PFSK-1 (cell line): ENCODE measurements around the gene FOXK1.
A peak's percentile ranks its signal among the peaks of the same experiment; 100 is the strongest.

Source experiments
- FOXP2 ChIP-seq: optimal IDR thresholded peaks from 2 replicates; pipeline ENCODE3; 2011; ENCODE audit warnings: borderline replicate concordance, control low read depth, inconsistent platforms; ENCODE audit not compliant: insufficient read depth; ENCODE audit errors: extremely low read length, extremely low read depth
- POLR2AphosphoS5 ChIP-seq: IDR thresholded peaks from 2 replicates; pipeline ENCODE4 v1.6.1; 2012; ENCODE audit warnings: low read depth, mild to moderate bottlenecking, control low read depth, low read length, moderate library complexity
- REST ChIP-seq, 2 experiments: IDR thresholded peaks; 2 replicates each; pipeline versions ENCODE4 v1.6.1 to v1.8.0; 2011 to 2012; ENCODE audit warnings: low read depth in 2 of 2, low read length in 2 of 2, control low read depth in 1 of 2, inconsistent platforms in 1 of 2, mild to moderate bottlenecking in 1 of 2, moderate library complexity in 1 of 2; ENCODE audit not compliant: insufficient read depth in 1 of 2
- SIN3A ChIP-seq: IDR thresholded peaks from 2 replicates; pipeline ENCODE4 v1.6.1; 2012; ENCODE audit warnings: mild to moderate bottlenecking, low read length, moderate library complexity, borderline replicate concordance; ENCODE audit not compliant: insufficient read depth
- TAF1 ChIP-seq: IDR thresholded peaks from 2 replicates; pipeline ENCODE4 v1.6.1; 2012; ENCODE audit warnings: low read length, control low read depth, borderline replicate concordance; ENCODE audit not compliant: insufficient read depth

The FOXK1 gene

GRCh38 chr7:4742051-4742573, 60.0 kb downstream of the FOXK1 start:
- no peak for TF ChIP-seq SIN3A

GRCh38 chr7:4742852-4743251, 60.8 kb downstream of the FOXK1 start:
- TF ChIP-seq SIN3A (no peak), FOXP2 (no peak), POLR2AphosphoS5 (no peak), TAF1 (no peak), REST (IDR thresholded peaks at IDR 0.05; ENCODE audit: insufficient read depth in 1 of 2, low read depth in 2 of 2, low read length in 2 of 2) (no peak)

- TF ChIP-seq FOXP2 (peak; percentile 99), TAF1 (no peak), SIN3A (peak; percentile 91), REST (IDR thresholded peaks at IDR 0.05; ENCODE audit: insufficient read depth in 1 of 2, low read depth in 2 of 2, low read length in 2 of 2) (no peak), POLR2AphosphoS5 (peak; percentile 21; the same call in 1 of the 2 replicates)
Observed at GRCh38 chr7:4744391-4745264, 62.5 kb downstream of the FOXK1 start.

GRCh38 chr7:4745265-4745919, 63.3 kb downstream of the FOXK1 start:
- peak; percentile 6; the same call in 1 of the 2 replicates for TF ChIP-seq POLR2AphosphoS5
- TF ChIP-seq REST (IDR thresholded peaks at IDR 0.05; ENCODE audit: insufficient read depth in 1 of 2, low read depth in 2 of 2, low read length in 2 of 2), result no peak
- TF ChIP-seq SIN3A, result no peak

- TF ChIP-seq SIN3A (no peak), FOXP2 (no peak), TAF1 (no peak), POLR2AphosphoS5 (no peak), REST (IDR thresholded peaks at IDR 0.05; ENCODE audit: insufficient read depth in 1 of 2, low read depth in 2 of 2, low read length in 2 of 2) (no peak)
Observed at GRCh38 chr7:4745971-4746919, 64.2 kb downstream of the FOXK1 start.
